Upper lobe of left lung (tissue), 4 donors: Measurements from ENCODE around the gene IL1RAPL2.

ENCODE experiments used
- POLR2AphosphoS5 ChIP-seq, 2 donors: sonication (generic); formaldehyde crosslinking; IDR thresholded peaks; one replicate each; pipeline ENCODE4 v1.5.1; 2017; ENCODE audit warnings: antibody characterized with exemption in 2 of 2
- TF ChIP-seq, protein P1 (sequence below), 6 experiments: fragments of 450-650 bp in 4 of 6; fragments of 200-600 bp in 2 of 6; sonication (generic) in 2 of 6; IDR thresholded peaks; one replicate each; pipeline ENCODE4 v1.5.1; 2016 to 2019; ENCODE audit warnings: antibody characterized with exemption in 6 of 6

DNA sequence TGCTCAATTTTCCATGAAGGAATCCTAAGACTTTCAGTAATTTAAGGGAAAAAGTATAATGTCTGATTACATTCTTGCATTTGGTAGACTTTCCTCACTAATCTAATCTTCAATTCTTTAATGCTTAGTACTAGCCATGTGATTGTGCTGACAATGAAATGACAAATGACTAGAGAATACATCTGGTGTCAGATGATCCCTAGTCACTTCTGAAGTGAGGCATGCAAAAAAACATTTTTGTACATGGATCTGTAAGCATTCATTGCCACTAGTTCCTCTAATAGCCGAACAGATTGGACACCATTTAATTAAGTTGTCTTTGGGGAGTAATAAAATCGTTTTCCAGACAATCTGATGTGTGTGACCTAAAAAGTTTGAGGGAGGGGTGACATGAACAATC is 1193.6 kb downstream of the IL1RAPL2 start:
- TF ChIP-seq, protein P1, sequence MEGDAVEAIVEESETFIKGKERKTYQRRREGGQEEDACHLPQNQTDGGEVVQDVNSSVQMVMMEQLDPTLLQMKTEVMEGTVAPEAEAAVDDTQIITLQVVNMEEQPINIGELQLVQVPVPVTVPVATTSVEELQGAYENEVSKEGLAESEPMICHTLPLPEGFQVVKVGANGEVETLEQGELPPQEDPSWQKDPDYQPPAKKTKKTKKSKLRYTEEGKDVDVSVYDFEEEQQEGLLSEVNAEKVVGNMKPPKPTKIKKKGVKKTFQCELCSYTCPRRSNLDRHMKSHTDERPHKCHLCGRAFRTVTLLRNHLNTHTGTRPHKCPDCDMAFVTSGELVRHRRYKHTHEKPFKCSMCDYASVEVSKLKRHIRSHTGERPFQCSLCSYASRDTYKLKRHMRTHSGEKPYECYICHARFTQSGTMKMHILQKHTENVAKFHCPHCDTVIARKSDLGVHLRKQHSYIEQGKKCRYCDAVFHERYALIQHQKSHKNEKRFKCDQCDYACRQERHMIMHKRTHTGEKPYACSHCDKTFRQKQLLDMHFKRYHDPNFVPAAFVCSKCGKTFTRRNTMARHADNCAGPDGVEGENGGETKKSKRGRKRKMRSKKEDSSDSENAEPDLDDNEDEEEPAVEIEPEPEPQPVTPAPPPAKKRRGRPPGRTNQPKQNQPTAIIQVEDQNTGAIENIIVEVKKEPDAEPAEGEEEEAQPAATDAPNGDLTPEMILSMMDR (IDR thresholded peaks at IDR 0.05), result no peak
- TF ChIP-seq POLR2AphosphoS5 (IDR thresholded peaks at IDR 0.05), result no peak
